Stimulated activated CD4-positive, alpha-beta T cell treated with anti-CD3 and anti-CD28 coated beads, Interleukin-4, amount 100 ng/mL, for 24 hours (primary cell): Measurements from ENCODE around the gene CEP89.
"Not testable (repeated sequence)": the region's sequence is repeated elsewhere in the genome, so short reads cannot be mapped to it uniquely, and the experiment has no call there.

Source experiments
- DNase-seq: peaks from one replicate; pipeline ENCODE4 v3.0.0-alpha.2; 2020

CEP89 gene

DNA sequence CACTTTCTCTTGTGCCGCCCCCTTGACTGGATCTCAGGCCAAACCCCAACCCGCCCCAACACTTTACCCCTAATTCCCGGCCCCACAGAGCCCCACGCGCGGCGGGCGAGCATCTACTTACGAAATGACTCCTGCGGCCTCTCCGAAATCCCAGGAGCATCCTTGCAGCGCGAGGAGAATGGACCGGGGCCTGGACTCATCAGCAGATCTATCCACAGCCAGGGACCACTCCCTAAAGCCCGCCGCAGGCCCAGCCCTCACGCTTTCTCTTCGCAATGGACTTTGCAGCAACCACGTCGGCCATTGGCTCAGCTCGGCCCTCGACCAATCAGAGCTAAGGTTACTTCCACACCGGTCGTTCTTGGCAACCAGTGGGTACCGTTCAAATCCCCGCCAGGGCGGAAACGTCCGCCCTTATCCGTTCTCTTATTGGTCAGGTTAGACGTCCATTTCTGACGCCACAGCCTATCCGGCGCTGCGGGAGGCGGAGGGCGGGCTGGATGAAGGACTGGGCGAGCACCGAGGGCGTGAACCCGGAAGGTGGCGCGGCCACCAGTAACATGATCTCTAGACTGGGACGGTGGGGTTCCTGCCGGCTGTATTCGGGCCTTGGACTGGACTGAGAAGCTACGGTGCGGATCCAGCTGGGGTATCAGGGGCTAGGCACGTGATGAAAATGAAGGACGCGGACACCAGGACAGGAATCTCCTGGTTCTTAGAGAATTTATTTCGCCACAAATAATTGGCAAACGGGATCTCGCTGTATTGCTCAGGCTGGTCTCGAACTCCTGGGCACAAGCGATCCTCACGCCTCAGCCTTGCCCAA lies at the start of gene CEP89, which contains the start of gene FAAP24:
Gene CEP89 (minus strand): TSS at position 244 of the 826 bp plus-strand sequence. CDS start 84 bp downstream, at position 160.
Gene FAAP24 (plus strand): TSS at position 528 of the 826 bp plus-strand sequence. CDS start 955 bp downstream, outside the sequence.
- peak; percentile 99 for DNase-seq

DNA sequence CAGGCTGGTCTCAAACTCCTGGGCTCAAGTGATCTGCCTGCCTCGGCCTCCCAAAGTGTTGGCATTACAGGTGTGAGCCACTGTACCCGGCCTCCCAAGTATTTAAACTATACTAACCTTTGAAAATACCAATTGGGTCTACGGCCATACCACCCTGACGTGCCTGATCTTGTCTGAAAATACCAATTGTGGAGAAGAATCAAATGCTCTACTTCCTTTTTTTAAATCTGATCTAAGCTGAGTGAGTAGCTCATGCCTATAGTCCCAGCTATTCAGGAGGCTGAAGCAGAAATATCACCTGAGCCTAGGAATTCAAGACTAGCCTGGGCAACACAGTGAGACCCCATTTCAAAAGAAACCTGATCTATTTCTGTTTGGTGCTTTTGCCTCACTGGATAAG lies 39.1 kb upstream of the CEP89 start:
- DNase-seq = not testable (repeated sequence)

DNA sequence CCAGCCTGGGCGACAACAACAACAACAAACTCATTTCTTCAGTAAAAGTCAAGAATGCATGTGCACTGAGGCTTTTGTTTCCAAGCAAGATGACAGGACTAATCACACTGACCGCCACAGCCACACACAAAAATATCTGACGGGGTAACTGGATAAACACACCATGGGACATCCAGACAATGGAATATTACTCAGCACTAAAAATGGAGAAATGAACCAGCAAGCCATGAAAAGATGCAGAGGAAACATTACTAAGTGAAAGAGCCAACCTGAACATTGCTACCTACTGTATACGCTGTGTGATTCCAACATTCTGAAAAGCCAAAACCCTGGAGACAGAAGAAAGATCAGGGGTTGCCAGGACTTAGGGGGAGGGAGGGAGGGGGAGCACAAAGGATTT lies 37.0 kb upstream of the CEP89 start:
- DNase-seq = no peak

GRCh38 chr19:33005440-33005839 lies 33.7 kb upstream of the CEP89 start:
- no peak for DNase-seq

- not testable (repeated sequence) for DNase-seq
Measured at GRCh38 chr19:33003424-33004024, 31.8 kb upstream of the CEP89 start.

DNA sequence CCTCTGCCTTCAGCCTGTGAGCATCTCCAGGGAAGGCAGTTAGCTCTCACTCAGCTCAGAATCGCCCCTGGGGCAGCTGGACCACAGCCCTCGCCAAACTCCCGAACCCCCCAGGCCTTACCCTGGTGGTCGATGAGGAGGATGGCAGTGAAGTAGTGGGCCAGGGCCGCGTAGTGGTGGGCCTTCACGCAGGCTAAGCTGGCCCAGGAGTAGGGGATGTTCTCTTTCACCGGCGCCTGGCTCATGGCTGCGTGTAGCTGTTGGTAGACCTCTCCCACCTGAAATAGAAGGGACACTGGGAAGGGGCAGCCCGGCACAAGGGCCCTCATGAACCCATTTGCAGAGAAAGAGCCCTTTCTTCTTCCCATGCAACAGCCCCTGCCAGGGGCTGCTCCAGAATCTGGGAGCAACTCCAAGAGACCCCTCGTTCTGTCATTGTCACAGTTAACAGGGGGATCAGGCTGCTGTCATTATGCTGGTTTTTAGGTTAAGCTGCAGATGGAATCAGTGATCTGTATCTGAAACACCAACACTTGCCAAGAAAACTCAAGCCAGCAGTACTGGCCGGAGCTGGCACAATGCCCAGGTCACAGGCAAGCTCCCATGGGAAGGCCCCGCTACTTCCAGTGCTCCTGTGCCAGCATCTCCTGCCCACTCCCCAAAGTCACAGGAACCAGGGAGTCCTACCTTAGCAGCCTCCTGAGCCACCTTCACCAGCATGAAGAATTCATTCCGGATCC lies 30.5 kb upstream of the CEP89 start:
- not testable (repeated sequence) for DNase-seq

GRCh38 chr19:33000910-33001309 lies 29.2 kb upstream of the CEP89 start:
- DNase-seq = no peak

DNA sequence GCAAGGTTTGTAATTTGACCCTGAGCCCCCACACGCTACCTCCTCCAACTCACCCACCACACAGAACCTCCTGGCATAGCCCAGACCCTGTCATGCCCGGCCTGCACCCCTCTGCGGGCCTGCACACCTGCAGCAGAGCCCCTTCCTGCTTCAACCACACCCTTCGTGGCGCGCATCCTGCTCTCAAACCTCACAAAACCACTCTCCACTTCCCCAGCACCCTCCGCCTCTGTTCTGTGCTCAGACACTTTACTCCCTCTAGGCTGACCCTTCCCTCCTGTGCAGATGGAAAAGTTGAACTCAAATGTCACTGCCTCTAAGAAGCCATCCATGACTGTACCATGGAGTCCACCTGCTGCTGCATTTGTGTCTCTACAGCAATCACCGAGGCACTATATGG lies 28.8 kb upstream of the CEP89 start:
- no peak for DNase-seq

GRCh38 chr19:32998722-32999121 lies 27.0 kb upstream of the CEP89 start:
- DNase-seq = no peak

GRCh38 chr19:32997716-32998355 lies 26.1 kb upstream of the CEP89 start:
- DNase-seq = no peak

DNA sequence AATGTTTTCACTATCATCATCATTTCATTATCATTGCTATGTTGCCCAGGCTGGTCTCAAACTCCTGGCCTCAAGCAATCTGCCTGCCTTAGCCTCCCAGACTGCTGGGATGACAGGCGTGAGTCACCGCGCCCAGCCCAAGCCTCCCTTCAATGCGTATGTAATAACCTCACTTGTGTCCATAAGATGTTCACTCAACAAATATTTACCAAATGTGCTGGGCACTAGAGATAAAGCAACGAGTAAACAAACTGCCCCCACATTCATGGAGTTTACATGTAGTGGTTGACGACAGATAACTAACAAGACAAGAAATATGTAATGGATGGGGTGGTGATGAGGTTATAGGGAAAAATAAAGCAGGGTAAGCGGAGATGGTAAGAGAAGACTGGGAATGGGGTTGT lies 25.3 kb upstream of the CEP89 start:
- DNase-seq = not testable (repeated sequence)

GRCh38 chr19:32995966-32996365 lies 24.2 kb upstream of the CEP89 start:
- DNase-seq = not testable (repeated sequence)

DNA sequence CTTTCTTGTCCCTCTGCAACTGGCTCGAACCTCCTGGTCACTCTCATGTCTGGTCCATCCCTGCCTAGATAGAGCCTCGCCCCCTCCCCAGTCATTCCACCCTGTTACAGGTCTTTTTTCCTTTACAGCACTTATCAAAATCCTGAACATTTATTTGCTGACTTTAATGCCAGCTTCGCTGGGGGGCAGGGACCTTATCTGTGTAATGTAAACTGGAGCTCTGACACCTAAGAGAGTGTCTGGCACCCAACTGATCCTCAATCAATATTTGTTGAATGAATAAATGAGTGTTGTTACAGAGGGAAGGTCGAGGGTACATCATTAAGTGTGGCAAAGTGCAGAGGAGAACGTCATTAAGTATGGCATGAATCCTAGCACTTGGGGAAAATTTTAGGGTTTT lies 17.0 kb upstream of the CEP89 start:
- DNase-seq = no peak

GRCh38 chr19:32988254-32988653 lies 16.5 kb upstream of the CEP89 start:
- not testable (repeated sequence) for DNase-seq

- DNase-seq = not testable (repeated sequence)
Measured at GRCh38 chr19:32982488-32982887, 10.7 kb upstream of the CEP89 start.

DNA sequence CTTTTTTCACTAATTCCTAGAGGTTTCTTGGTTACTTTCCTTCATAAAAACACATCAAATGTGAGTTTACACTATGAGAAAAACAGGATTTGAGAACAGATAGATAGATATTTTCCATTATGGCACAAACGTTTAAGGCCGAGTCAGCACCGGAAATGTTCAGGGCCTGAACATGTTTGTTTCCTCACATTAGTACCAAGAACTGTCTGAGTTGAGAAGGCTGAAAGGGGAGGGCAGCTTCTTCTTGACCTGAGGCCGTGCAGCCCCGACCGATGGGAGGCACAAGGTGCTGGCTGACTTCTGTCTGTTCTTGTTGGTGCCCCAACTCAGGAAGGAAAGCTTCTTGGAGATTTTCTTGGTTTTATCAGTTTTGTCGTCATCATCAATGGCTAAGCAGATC lies 8.0 kb upstream of the CEP89 start:
- not testable (repeated sequence) for DNase-seq

DNA sequence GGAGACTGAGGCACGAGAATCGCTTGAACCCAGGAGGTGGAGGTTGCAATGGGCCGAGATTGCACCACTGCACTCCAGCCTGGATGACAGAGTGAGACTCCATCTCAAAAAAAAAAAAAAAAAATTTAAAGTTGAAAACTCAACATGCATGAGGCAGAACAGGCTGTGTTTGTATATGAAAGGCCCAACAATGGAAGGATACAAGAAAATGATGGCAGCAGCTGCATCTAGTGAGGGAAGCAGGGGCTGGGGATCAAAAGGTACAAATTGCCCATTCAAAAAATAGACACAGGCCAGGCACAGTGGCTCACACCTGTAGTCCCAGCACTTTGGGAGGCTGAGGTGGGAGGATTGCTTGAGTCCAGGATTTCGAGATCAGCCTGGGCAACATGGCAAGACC lies 6.1 kb upstream of the CEP89 start:
- DNase-seq = not testable (repeated sequence)

DNA sequence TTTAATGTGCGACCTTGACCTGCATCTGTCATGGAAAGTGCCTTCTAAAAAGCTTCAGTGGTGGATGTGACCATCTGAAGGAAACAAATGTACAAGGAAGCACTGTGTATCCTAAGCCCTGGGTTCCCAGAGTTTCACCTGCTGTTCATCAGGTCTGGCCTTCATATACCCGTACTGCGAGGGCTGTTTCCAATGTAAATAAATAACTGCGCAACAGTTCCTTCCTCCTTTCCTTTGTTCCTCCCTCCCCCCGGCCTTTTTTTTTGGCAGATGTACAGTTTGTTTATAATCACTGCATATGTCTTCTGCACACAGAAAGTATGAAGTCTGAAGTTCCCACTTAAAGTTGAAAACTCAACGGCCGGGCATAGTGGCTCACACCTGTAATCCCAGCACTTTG lies 5.5 kb upstream of the CEP89 start:
- DNase-seq = no peak

DNA sequence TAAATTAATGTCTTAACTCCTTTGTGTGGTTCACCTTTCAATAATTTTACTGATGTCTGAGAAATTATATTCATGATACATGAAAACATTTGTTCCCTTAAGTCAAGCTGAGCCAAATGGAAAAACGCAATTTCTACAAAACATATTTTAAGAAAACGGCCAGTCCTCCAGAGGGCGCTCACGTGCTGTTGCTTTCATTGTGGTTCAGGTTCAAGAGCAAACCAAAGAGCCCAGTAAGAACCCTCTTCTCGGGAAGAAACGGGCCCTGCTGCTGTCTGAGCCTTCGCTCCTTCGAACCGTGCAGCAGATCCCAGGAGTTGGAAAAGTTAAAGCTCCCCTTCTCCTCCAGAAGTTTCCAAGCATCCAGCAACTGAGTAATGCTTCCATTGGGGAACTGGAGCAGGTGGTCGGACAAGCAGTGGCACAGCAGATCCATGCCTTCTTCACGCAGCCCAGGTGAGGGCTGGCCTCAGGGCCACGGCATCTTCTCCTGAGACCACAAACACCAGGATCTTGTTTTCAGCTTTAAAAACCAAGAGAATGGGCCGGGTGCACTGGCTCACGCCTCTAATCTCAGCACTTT lies 4.6 kb upstream of the CEP89 start:
- peak; percentile 69 for DNase-seq

GRCh38 chr19:32971012-32971595 lies 654 bp downstream of the CEP89 start:
- no peak for DNase-seq

GRCh38 chr19:32969549-32969948 lies 2.2 kb downstream of the CEP89 start:
- no peak for DNase-seq

DNA sequence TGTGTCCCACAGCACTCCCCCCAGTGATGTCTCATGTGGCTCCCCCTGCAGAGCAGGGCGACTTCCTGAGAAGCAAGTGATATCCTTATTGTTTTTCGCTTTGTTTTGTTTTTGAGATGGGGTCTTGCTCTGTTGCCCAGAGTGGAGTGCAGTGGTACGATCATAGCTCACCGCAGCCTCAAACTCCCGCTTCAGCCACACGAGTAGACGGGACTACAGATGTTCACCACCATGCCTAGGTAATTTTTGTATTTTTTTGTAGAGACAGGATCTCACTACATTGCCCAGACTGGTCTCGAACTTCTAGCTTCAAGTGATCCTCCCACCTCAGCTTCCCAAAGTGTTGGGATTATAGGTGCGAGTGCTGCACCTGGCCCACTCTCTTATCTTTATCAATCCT lies 5.0 kb downstream of the CEP89 start:
- no peak for DNase-seq
